ENCODE results near the gene MEGF11.
"Not testable (repeated sequence)": the region's sequence is repeated elsewhere in the genome, so short reads cannot be mapped to it uniquely, and the experiment has no call there.

Gene MEGF11

GRCh38 chr15:65907661-65908060, 345.9 kb downstream of the MEGF11 start:
- no peak for DNase-seq

DNA sequence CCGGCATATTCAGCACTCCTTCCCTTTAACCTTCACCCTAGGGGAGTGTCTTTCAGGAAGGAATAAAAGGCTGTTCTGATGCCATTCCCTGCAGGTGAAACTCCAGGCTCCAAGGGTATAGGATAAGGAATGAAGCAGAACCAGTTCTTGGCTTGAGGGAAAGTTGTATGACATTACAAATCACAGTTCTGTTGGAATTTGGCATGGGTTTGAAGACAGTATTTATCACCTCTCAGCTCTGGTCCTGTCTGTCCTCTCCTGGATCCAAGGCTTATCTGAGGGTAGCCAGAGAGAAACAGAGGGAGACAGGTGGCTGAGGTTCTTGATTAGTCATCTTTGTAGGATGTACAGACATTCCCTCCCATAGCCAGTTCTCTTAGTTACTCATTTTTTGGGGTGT, 347.2 kb downstream of the MEGF11 start:
- DNase-seq: no peak

DNA sequence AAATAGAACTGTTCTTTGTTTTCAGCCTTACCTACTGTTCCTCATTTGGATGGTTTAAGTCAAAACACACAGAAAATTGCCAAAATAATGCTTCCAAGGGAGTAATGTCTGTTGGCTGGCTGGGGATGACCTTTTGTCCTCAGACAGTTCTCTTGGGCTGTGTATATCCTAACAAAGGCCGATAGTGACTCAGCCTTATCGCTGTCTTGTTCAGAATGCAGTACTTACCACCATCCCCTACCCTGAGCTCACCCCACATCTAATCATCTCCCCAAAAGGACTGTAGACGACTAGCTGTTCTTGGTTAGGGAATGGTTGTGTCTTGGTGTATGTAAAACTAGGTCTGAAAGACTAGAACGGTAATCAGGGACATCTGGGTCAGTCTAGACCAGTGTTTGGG, 349.2 kb downstream of the MEGF11 start:
- DNase-seq: no peak

- DNase-seq: no peak
These were observed 350.1 kb downstream of the MEGF11 start for GRCh38 chr15:65903296-65904073.

- DNase-seq: peak; percentile 15
These were observed 351.2 kb downstream of the MEGF11 start for GRCh38 chr15:65902373-65902772.

- no peak for DNase-seq
These were observed 351.7 kb downstream of the MEGF11 start for GRCh38 chr15:65901836-65902235.

DNA sequence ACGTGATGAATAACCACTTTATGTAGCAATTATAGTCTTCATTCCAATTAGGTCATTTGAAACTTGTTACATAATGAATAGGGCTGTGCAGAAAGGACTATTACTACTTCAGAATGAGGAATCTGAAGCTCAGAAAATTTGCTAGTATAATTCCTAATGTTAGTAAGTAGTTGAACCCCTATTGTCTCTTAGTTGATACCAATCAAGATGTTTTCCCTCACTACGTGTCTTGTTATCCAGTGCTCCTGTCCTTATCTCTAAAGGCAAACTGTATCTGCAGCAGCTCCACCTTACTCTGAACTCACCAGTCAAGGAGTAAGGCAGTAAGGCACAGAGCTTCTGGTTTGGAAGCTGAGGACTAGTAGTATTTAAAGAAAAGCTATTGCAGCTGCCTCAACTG, 352.2 kb downstream of the MEGF11 start:
- DNase-seq: no peak

DNA sequence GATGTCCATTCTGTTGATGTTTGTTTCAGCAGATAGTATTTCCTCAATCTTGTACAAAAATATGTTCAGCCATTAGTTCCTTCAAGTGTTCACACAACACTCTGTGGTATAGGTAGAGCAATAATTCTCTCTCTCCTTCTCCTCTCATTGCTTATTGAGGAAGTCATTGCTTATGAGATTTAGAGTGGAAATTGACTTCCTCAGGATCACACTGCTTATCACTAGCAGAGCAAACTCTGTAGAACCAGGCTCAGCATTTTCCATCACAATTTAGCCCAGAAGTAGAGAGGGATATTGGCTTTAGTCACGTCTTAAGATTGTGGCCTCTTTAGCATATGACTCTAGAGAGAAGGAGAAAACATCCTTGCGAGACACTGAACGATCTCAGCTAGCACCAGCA, 353.1 kb downstream of the MEGF11 start:
- no peak for DNase-seq

DNA sequence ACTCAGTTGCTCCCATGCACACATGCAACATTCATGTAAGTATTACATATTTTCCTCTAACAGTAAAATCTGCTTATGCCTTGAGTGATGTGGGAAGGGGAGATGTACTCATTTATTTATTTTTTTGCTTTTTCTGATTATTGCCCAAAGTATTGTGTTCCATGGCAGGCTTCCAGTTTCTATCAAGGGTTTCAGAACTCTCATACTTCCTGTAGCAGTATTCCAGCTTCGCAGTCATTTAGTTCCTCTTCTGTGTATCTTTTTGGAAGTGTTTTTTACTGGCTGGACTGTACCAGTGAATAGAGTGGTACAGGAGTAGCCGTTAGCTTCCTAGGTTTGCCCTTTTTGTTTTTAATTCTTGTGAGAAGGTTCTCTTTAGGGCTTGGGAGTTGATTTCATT, 357.3 kb downstream of the MEGF11 start:
- DNase-seq: no peak

- DNase-seq: no peak
These were observed 360.5 kb downstream of the MEGF11 start for GRCh38 chr15:65893060-65893459.

GRCh38 chr15:65888981-65889380, 364.6 kb downstream of the MEGF11 start:
- no peak for DNase-seq

DNA sequence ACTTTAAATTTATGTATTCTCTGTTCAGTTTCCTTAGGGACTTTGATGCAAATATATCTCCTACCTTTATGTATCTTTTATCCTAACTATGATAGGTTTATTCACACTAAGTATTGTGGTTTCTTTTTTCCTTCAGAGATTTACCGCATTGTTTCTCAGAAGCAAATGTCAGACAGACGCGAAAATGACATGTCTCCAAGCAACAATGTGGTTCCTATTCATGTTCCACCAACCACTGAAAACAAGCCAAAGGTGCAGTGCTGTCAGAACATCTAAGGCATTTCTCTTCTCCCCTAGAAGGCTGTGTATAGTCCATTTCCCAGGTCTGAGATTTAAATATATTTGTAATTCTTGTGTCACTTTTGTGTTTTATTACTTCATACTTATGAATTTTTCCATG, 366.0 kb downstream of the MEGF11 start:
- peak; percentile 53 for DNase-seq

DNA sequence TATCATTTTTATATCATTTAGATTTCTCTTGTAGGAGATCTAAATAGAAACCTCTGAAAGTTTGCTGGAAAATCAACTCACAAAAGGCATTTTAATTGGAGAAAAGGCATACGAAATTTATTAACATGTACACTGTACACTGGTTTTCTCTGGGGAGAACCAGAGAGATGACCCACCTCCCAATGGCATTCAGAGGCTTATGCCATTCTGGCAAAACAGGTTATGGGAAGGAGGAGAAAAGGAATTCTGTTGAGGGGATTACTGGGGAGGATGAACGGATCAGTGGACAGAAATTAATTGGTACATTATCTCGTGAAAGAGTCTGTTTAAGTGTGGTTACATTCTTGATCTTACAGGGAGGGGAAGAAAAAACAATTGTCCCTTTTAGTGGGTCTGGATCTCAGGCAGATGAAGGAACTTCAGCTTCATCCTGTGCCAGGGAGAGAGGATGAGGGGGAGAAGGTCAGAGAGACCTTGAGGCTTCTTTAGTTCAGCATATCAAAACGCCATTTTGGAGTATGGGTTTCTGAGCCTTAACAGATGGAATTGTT, 367.8 kb downstream of the MEGF11 start:
- DNase-seq: no peak

GRCh38 chr15:65884511-65884910, 369.0 kb downstream of the MEGF11 start:
- DNase-seq: peak; percentile 12

- no peak for DNase-seq
These were observed 370.0 kb downstream of the MEGF11 start for GRCh38 chr15:65883571-65883970.

GRCh38 chr15:65881766-65882434, 371.6 kb downstream of the MEGF11 start:
- peak; percentile 7 for DNase-seq

- no peak for DNase-seq
These were observed 375.8 kb downstream of the MEGF11 start for GRCh38 chr15:65877749-65878148.

DNA sequence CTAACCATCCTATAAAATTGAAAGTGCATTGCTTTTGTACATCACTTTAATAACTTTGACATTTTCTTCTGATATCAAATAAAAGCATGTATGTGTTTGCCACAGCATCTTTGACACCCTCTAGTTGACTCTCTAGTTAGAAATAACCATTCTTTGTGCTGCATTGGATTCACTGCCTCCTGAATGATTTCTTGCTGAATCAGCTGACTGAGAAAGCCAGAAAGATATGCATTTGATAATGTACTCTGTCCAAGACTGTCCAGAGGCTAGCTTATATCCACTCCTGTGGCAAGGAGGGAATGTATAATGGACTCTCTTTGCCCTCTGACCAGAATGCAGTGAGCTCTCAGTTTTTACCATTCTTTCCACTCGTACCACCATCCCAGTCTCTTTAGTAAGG, 378.1 kb downstream of the MEGF11 start:
- no peak for DNase-seq

DNA sequence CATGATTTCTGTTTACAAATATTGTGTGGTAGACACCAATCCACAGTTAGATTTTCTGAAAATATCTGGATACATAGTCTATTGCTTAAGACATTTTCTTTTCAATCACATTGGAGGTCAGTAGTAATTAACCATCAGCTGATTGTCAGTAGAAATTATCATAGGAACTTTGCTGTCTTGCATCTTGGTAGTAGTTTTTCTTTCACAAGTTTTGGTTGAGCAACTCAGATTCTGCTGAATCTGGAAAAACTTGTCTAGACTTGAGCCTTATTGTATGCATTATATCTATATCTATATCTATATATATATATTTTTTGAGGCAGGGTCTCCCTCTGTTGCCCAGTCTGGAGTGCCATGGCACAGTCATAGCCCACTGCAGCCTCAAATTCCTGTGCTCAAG, 380.3 kb downstream of the MEGF11 start:
- no peak for DNase-seq

DNA sequence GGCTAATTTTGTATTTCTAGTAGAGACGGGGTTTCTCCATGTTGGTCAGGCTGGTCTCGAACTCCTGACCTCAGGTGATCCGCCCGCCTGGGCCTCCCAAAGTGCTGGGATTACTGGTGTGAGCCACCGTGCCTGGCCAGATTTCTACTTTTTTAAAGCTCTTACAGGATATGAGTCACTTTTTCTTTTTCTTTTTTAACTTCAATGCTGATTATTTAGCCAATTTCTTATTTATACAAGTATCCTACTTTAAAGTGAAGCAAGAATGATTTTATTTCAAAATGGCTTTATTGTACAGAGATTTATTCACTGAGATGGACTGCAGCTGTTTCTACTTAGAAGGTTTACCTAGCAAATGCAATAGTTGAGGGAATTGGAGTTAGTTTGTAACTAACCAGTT, 381.0 kb downstream of the MEGF11 start:
- DNase-seq: not testable (repeated sequence)

DNA sequence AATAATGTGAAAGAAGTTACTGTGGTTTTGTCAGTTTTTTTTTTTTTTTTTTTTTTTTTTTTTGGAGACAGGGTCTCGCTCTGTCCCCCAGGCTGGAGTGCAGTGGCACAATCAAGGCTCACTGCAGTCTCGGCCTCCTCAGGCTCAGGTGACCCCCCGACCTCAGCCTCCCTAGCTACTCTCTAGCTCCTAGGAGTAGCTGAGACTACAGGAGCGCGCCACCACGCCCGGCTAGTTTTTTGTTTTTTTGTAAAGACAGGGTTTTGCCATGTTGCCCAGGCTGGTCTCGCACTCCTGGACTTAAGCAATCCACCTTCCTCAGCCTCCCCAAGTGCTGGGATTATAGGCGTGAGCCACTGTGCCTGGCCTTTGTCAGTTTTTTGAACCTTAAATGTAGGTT, 381.7 kb downstream of the MEGF11 start:
- not testable (repeated sequence) for DNase-seq

DNA sequence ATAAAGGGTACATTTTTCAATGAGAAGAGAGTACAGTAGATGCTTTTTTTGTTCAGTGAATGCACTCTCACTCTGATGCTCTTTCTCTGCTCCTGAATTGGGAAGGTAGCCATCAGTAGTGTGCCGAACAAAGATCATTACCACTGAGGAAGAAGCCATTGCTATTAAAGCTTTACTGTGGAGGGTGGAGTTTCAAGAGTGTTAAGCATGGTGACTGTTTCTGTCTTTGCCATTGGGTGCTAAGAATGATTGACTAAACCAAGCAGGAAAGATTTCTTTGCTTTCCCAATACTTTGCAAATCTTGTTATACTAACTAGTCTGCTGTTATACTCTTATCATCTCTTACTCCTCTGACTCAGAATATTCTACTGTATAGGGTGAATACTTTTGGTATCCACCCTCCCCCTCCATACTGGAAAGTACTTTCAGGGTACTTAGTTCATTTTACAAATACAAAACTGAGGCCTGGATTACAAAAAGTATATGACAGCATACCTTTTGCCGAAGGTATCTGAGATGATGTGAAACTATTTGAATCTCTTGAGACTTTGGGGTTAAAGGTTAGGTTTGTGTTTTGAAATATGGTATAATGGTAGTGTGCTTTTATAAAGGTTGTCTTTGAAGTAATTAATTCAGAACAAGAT, 382.5 kb downstream of the MEGF11 start:
- DNase-seq: no peak

DNA sequence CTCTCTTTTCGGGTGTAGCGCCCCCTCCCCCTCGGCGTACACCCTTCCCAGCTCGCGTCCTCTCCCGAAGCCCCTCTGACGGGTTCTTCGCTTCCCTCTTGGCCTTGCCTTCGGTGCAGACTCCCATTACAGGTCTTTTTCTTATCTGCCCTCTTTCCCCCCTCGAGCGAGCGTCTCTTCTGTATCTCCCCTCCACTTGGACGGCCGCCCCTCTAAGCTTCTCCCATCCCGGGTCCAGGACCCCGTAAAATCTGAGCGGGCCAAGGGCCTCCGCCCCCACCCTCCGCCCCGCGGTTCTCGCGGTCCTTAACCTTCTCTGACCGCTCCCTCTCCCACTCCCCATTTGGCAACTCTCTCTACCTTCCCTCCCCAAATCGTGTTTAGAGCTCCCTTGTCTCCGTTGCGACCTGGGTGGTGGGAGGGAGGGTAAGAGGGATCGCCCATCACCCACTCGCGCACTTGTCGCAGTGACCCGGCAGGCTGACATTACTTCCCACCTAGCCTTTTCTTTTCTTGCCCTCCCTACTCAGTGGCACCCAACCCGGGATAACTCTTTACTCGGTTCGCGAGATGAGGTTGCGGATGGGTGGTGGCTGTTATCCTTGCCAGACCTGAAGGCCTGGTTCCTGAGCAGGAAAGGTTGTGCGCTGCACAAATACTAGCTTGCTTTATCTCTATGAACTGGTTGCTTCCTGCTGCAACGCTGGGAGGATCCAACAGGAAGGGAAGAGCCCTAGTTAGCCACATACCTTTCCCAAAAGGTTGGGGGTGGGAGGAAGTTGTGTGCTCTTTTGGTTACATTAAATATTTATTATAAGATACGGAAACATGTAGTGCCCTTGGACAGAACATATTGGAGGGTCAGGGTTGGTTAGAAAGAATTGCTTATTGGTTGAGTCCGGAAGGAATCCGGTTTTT, 383.3 kb downstream of the MEGF11 start:
- DNase-seq: peak; percentile 37

All from CD4-positive, alpha-beta T cell treated with Interleukin-17A for 4 hours (primary cell).